HCT116 (cell line): ENCODE measurements around the gene DOK6. TPM values are rescaled to one million over a fixed set of nuclear protein-coding genes. Genes with fewer than 3 reads are reported as not detected.
A peak's percentile ranks its signal among the peaks of the same experiment; 100 is the strongest.

ENCODE experiments used
- ATAC-seq: fragments of 200-7000 bp; cut with Tn5 transposase; 2 replicates; pipeline ENCODE4 v1.9.1; 2020; ENCODE audit warnings: mild to moderate bottlenecking, moderate library complexity
- BruUV-seq: library from RNA; stranded (reverse); fragments of 400-500 nt; replicated peaks from 2 replicates; lab custom pipeline; 2021; lab: Mats Ljungman, UMichigan
- CTCF ChIA-PET: fragments of 300-600 bp; sonication (Branson Sonifier 250); formaldehyde crosslinking; loops from one replicate; lab custom pipeline; 2021; ENCODE audit warnings: antibody characterized with exemption; lab: Charles Lee
- POLR2A ChIA-PET: fragments of 300-600, 350-600 bp; sonication (Branson Sonifier 250); formaldehyde crosslinking; loops from one replicate; lab custom pipeline; 2021; ENCODE audit warnings: antibody characterized with exemption; lab: Charles Lee
- RAD21 ChIA-PET, 2 experiments: fragments of 300-600 bp; sonication (Branson Sonifier 250); formaldehyde crosslinking; loops; one replicate each; lab custom pipeline; 2023; ENCODE audit warnings: low total read pairs in 2 of 2; ENCODE audit not compliant: uncharacterized antibody in 2 of 2, unreplicated experiment in 2 of 2, low non-redundant PET in 1 of 2; lab: Charles Lee
- DNase-seq: peaks from one replicate; pipeline ENCODE4 v3.0.0-alpha.2; 2010; ENCODE audit warnings: low read depth, low spot score
- H2AFZ ChIP-seq: fragments of 200-600 bp; shearing (Covaris generic), sonication (generic); 2 replicates; pipeline ENCODE4 v1.6.1; 2017; ENCODE audit warnings: low read depth, mixed run types, mixed read lengths, antibody characterized with exemption, low read length; ENCODE audit not compliant: poor library complexity, severe bottlenecking
- H3K27ac ChIP-seq: 2 replicates; pipeline ENCODE4 v1.5.1; 2012; ENCODE audit warnings: low read depth, low read length
- H3K27me3 ChIP-seq: fragments of 200-600 bp; sonication (generic); 2 replicates; pipeline ENCODE4 v1.6.1; 2016; ENCODE audit warnings: mixed run types, low read length, mixed read lengths; ENCODE audit not compliant: insufficient read depth
- H3K36me3 ChIP-seq, 2 experiments: fragments of 200-500 bp in 1 of 2; fragments of 200-600 bp in 1 of 2; sonication (Bioruptor generic) in 1 of 2; sonication (generic) in 1 of 2; 2 replicates each; pipeline versions ENCODE4 v1.5.1 to v1.6.1; 2014 to 2016; ENCODE audit warnings: low read length in 2 of 2, inconsistent platforms in 1 of 2, mixed read lengths in 1 of 2, mixed run types in 1 of 2; ENCODE audit not compliant: insufficient read depth in 2 of 2, control insufficient read depth in 1 of 2
- H3K4me1 ChIP-seq, 2 experiments: fragments of 200-600 bp in 1 of 2; sonication (generic) in 1 of 2; 2 replicates each; pipeline versions ENCODE4 v1.5.1 to v1.6.1; 2012 to 2017; ENCODE audit warnings: low read length in 2 of 2, inconsistent platforms in 1 of 2, mild to moderate bottlenecking in 1 of 2, mixed read lengths in 1 of 2, mixed run types in 1 of 2, moderate library complexity in 1 of 2; ENCODE audit not compliant: insufficient read depth in 2 of 2, control insufficient read depth in 1 of 2
- H3K4me2 ChIP-seq: fragments of 200-600 bp; sonication (generic); 2 replicates; pipeline ENCODE4 v1.6.1; 2017; ENCODE audit warnings: mixed run types, low read length, mixed read lengths
- H3K4me3 ChIP-seq, 2 experiments: fragments of 200-600 bp in 1 of 2; sonication (generic) in 1 of 2; replicated peaks in 1 of 2; 2 replicates each; pipeline ENCODE4 v1.5.1; 2011 to 2016; ENCODE audit warnings: low read length in 2 of 2, control low read depth in 1 of 2, low read depth in 1 of 2, mild to moderate bottlenecking in 1 of 2, mixed read lengths in 1 of 2, mixed run types in 1 of 2
- H3K79me2 ChIP-seq: fragments of 200-600 bp; sonication (generic); 2 replicates; pipeline ENCODE4 v1.6.1; 2017; ENCODE audit warnings: mild to moderate bottlenecking, mixed run types, low read length, moderate library complexity, mixed read lengths; ENCODE audit not compliant: insufficient read depth
- H3K9ac ChIP-seq: fragments of 200-600 bp; sonication (generic); 2 replicates; pipeline ENCODE4 v1.6.1; 2016; ENCODE audit warnings: low read length, mixed read lengths
- H3K9me2 ChIP-seq: fragments of 200-600 bp; sonication (generic), shearing (Covaris generic); 2 replicates; pipeline ENCODE4 v1.6.1; 2017; ENCODE audit warnings: mixed run types, mild to moderate bottlenecking, moderate library complexity; ENCODE audit not compliant: insufficient read depth
- H3K9me3 ChIP-seq, 2 experiments: fragments of 200-500 bp in 1 of 2; fragments of 200-600 bp in 1 of 2; sonication (Bioruptor generic) in 1 of 2; sonication (generic) in 1 of 2; 2 replicates each; pipeline ENCODE4 v1.6.1; 2014 to 2017; ENCODE audit warnings: low read length in 2 of 2, mixed read lengths in 2 of 2, inconsistent platforms in 1 of 2, low read depth in 1 of 2, mild to moderate bottlenecking in 1 of 2, mixed run types in 1 of 2, moderate library complexity in 1 of 2; ENCODE audit not compliant: control insufficient read depth in 1 of 2, insufficient read depth in 1 of 2
- H4K20me1 ChIP-seq: fragments of 200-600 bp; sonication (generic), shearing (Covaris generic); 2 replicates; pipeline ENCODE4 v1.6.1; 2017; ENCODE audit warnings: mixed run types, mild to moderate bottlenecking, moderate library complexity; ENCODE audit not compliant: insufficient read depth
- CBX3 ChIP-seq: IDR thresholded peaks from 2 replicates; pipeline ENCODE4 v1.6.1; 2012; ENCODE audit warnings: low read depth
- EGR1 ChIP-seq: IDR thresholded peaks from 2 replicates; pipeline ENCODE4 v1.6.1; 2012; ENCODE audit warnings: low read depth
- ELF1 ChIP-seq: IDR thresholded peaks from 2 replicates; pipeline ENCODE4 v1.6.1; 2012; ENCODE audit warnings: low read depth, borderline replicate concordance
- FOSL1 ChIP-seq: IDR thresholded peaks from 2 replicates; pipeline ENCODE4 v1.6.1; 2012; ENCODE audit warnings: low read depth
- POLR2A ChIP-seq: IDR thresholded peaks from 2 replicates; pipeline ENCODE4 v1.7.0; 2011; ENCODE audit warnings: borderline replicate concordance; ENCODE audit not compliant: insufficient read depth, insufficient read length; ENCODE audit errors: extremely low read depth
- POLR2AphosphoS5 ChIP-seq: IDR thresholded peaks from 2 replicates; pipeline ENCODE4 v1.6.1; 2011; ENCODE audit warnings: mild to moderate bottlenecking, low read depth, low read length, moderate library complexity
- SIN3A ChIP-seq: IDR thresholded peaks from 2 replicates; pipeline ENCODE4 v1.6.1; 2012; ENCODE audit warnings: low read depth
- SP1 ChIP-seq: IDR thresholded peaks from 2 replicates; pipeline ENCODE4 v1.6.1; 2012; ENCODE audit warnings: low read depth
- TCF7L2 ChIP-seq: IDR thresholded peaks from 2 replicates; pipeline ENCODE4 v1.7.0; 2011; ENCODE audit warnings: borderline replicate concordance, inconsistent platforms; ENCODE audit not compliant: insufficient read depth, insufficient read length; ENCODE audit errors: extremely low read depth
- YY1 ChIP-seq: IDR thresholded peaks from 2 replicates; pipeline ENCODE4 v1.6.1; 2011; ENCODE audit warnings: low read length, low read depth, moderate library complexity, mild to moderate bottlenecking; ENCODE audit not compliant: insufficient replicate concordance; ENCODE audit errors: extremely low read depth
- intact Hi-C: fragments of 100-400 bp; cut with micrococcal nuclease; formaldehyde crosslinking; loops from 2 replicates; pipeline ENCODE4 v1.10.0; 2022
- total RNA-seq: library from RNA; stranded (reverse); gene quantifications from one replicate; pipeline ENCODE4 v1.2.1, GENCODE V29; 2021; ENCODE audit not compliant: unreplicated experiment
- TF ChIP-seq, protein P1 (sequence below): IDR thresholded peaks from 2 replicates; pipeline ENCODE4 v1.6.1; 2012

The DOK6 gene
- total RNA-seq, 1 experiment from 2014 or later: not detected

DNA sequence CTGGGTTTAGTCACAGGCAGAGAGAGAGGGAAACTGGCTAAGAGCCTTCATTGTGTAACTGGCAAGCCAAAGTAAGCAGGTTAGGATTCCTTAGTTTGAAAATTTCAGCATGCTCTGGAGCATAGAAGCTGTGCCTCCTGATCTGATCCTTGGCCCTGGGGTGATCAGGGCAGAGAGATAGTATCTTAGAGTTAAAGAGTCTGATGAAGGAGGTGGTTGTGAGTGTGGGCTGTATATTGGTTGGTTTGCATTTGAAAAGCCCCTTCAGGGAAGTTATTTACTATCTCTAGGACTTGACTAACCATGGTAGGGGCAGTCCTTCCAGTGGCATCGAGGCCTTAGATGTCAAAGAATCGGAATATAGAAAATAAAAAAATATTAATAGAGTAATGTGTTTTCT, 316.9 kb downstream of the DOK6 start:
- Histone ChIP-seq H3K4me1 (no peaks in the 10 kb centered on the region), H3K4me2 (no peak overlapping the region), H3K27me3 (no peaks in the 10 kb centered on the region), H3K4me3 (no peak overlapping the region), H4K20me1 (no peaks in the 10 kb centered on the region), H3K79me2 (no peaks in the 10 kb centered on the region), H3K9me2 (no peaks in the 10 kb centered on the region), H3K36me3 (no peaks in the 10 kb centered on the region), H3K9ac (no peak overlapping the region), H3K27ac (no peak overlapping the region)
- BruUV-seq: no TSS peak
- POLR2A ChIA-PET: no interaction called here
- DNase-seq: no peak
- ATAC-seq: no peak
- intact Hi-C loops: no loop called here
- TF ChIP-seq EGR1 (no peak), POLR2A (no peak), YY1 (no peak), SIN3A (no peak), FOSL1 (no peak), TCF7L2 (no peak)
- TF ChIP-seq, protein P1, sequence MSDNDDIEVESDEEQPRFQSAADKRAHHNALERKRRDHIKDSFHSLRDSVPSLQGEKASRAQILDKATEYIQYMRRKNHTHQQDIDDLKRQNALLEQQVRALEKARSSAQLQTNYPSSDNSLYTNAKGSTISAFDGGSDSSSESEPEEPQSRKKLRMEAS: no peak
- TF ChIP-seq, all 23 proteins: peak for 0
- Histone ChIP-seq H2AFZ (no peak overlapping the region), H3K9me3 (peaks cover 7 to 12% of the 10 kb centered on the region in 2 experiments; a peak in 2 of 4 replicates)
- RAD21 ChIA-PET: no interaction called here
- CTCF ChIA-PET: no interaction called here

DNA sequence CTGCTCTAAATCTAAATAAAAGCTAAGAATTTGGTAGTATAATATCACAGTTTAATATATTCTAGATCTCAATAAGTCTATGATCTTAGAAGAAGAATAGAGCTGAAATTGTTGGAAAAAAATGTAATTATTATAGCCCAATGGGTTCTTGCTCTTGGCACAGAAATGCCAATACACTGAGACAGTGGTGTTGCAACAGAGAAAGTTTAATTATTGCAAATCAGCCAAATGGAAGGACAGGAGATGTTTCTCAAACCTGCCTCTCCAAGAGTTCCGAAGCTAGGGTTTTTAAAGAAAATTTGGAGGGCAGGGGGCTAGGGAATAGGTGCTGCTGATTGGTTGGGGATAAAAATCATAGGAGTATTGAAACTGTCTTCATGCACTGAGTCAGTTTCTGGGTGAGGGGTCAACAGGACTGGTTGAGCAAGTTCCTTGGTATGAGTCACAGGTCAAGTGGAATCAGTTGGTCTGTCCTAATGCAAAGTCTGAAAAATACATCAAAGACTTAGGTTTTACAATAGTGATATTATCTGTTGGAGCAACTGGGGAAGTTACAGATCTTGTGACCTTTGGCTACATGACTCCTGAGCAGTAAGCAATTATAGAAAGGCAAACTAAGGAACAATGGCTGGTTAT, 318.3 kb downstream of the DOK6 start:
- Histone ChIP-seq H3K36me3 (no peaks in the 10 kb centered on the region), H3K9me2 (no peaks in the 10 kb centered on the region), H2AFZ (no peak overlapping the region), H3K79me2 (no peaks in the 10 kb centered on the region), H3K27me3 (no peaks in the 10 kb centered on the region), H3K9me3 (peaks cover 7 to 12% of the 10 kb centered on the region in 2 experiments; a peak in 2 of 4 replicates), H3K4me2 (no peak overlapping the region), H3K4me3 (no peak overlapping the region), H3K27ac (no peak overlapping the region), H3K4me1 (no peaks in the 10 kb centered on the region), H4K20me1 (no peaks in the 10 kb centered on the region), H3K9ac (no peak overlapping the region)
- DNase-seq: no peak
- ChIA-PET CTCF (no interaction called here), RAD21 (interaction anchor here in 1 of 2 experiments (0.6 kb wide), 1 partner anchor 1289 kb away, joined by 3 read pairs; no protein-coding TSS in a partner anchor), POLR2A (no interaction called here)
- no TSS peak for BruUV-seq
- no peak for ATAC-seq
- TF ChIP-seq ELF1 (no peak), CBX3 (peak; percentile 88), POLR2AphosphoS5 (no peak), SP1 (no peak)
- intact Hi-C loops: no loop called here
